NCI-H82 (cell line): Measurements from ENCODE around the gene TMPRSS11A.

Experiments
- DNase-seq: peaks from one replicate; lab custom pipeline; 2025; lab: John Stamatoyannopoulos, UW

Gene TMPRSS11A, protein sequence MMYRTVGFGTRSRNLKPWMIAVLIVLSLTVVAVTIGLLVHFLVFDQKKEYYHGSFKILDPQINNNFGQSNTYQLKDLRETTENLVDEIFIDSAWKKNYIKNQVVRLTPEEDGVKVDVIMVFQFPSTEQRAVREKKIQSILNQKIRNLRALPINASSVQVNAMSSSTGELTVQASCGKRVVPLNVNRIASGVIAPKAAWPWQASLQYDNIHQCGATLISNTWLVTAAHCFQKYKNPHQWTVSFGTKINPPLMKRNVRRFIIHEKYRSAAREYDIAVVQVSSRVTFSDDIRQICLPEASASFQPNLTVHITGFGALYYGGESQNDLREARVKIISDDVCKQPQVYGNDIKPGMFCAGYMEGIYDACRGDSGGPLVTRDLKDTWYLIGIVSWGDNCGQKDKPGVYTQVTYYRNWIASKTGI

DNA sequence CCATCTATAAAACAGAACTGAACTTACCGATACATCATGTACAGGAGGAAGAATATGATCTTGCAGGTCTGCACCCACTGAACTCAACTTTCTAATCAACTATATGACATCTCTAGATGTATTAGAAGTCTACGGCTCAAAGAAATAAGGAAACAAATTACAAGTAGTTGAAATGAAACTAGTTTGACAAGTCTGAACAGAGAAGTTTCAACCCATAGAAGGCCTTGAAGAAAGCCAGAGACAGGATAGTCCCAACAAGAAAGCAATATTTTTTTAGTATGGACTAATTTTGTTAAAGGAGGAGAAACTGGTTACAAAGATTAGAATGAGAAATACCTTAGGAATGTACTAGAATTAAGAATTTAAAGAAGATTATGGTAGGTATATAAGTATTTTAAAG, at the start of gene TMPRSS11A:
Gene TMPRSS11A (minus strand): TSS at position 138 of the 400 bp plus-strand sequence. CDS start 100 bp downstream, at position 38.
- no peak for DNase-seq

DNA sequence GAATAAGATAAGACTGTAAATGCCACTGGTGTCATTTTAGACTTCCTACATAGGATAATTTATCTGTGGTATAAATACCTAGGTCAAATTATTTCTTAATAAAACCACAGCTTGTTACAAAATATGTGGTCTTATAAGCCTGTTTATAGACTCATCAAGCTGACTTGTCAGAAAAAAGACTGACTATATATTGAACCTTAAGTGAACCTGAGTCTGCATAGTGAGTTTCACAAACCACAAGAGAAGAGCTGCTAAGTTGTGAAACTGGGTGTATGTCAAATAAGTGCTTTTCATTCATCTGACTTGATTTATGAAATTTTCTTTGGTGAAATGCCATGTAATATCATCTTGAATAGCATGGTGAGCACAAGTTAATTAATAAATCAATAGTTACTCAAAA, 48.4 kb upstream of the TMPRSS11A start:
- DNase-seq: no peak

DNA sequence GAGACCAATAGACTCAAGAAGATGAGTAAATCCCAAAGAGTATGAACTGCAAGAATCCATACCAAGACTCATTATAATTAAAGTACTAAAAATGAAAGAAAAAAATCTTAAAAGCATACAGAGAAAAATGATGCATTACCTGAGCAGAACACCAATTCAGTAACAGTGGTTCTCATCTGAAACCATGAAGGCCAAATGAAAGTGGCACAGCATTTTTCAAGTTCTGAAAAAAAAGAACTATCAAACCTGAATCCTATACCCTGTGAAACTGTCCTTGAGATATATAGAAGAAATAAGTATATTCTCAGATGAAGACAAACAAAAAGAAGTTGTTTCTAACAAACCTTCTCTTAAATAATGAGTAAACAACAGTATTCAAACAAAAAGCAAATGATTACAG, 39.6 kb upstream of the TMPRSS11A start:
- no peak for DNase-seq

DNA sequence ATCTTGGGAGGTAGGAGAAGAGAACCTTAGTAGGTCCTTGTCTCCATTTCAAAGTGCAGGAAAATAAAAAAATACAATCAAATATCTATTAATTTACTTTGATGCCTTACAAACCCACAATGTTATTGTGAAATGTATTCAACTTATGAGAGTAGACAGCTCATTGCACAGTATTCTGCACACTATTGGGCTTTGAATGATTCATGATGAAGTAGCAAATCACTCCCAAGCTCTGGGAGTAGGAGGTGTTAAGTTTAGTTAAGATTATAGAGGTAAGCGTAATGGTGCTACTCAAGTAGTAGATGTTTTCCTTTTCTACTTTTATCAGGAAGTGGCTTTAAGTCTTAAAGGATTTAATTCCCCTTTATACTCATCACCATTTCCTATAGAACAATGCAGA, 32.8 kb upstream of the TMPRSS11A start:
- no peak for DNase-seq

DNA sequence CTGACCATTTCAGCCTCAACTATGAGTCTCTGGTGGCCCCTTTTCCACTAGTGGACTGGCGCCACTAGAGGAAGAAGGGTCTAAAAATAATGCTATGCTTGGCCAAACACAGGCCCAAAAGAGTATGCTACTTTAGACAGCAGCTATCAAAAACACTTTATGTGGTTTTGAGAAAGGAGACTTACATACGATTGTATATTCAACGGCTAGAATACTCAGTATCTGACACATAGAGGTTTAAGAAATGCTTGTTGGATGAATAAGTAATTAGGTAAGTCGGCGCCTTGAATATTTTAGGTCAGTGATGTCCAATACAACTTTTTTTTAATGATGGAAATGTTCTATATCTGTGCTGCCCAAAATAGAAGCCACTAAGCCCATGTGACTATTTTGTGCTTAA, 25.7 kb upstream of the TMPRSS11A start:
- DNase-seq: no peak

DNA sequence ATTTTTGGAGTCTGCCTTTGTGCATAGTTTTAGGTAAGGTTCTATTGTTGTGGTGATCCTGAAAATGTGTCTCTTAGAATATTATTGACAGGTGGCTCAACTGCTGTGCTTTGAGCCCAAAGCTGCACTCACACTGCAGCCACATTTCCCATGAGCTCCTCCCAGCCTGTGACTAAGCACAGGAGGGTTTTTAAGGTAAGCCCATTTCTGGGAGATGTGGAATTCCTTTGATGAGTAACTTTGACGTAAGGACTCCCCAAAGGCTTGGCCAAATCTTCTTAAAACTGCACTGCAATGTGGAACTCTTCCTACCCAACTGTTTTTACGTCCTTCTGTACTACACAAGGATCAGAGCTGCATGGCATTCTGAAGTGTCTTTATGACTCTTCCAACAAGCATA, 20.0 kb upstream of the TMPRSS11A start:
- no peak for DNase-seq

DNA sequence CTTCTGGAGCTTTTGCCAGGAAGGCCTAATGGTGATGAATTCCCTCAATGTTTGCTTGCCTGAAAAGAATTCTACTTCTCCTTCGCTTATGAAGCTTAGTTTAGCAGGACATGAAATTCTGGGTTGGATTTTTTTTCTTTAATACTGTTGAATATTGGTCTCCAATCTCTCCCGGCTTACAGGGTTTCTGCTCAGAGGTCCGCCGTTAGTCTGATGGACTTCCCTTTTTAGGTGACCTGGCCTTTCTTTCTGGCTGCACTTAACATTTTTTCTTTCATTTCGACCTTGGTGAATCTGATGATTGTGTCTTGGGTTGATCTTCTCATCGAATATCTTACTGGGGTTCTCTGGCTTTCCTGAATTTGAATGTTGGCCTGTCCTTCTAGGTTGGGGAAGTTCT, 17.2 kb upstream of the TMPRSS11A start:
- DNase-seq: no peak

DNA sequence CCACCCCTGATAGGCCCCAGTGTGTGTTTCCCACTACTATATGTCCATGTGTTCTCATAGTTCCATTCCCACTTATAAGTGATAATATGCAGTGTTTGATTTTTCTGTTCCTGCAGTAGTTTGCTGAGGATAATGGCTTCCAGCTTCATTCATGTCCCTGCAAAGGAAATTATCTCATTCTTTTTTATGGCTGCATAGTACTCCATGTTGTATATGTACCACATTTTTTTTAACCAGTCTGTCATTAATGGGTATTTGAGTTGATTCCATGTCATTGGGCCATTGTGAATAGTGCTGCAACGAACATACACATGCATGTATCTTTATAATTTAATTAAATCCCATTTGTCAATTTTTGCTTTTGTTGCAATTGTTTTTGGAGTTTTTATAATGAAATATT, 10.3 kb upstream of the TMPRSS11A start:
- DNase-seq: no peak

DNA sequence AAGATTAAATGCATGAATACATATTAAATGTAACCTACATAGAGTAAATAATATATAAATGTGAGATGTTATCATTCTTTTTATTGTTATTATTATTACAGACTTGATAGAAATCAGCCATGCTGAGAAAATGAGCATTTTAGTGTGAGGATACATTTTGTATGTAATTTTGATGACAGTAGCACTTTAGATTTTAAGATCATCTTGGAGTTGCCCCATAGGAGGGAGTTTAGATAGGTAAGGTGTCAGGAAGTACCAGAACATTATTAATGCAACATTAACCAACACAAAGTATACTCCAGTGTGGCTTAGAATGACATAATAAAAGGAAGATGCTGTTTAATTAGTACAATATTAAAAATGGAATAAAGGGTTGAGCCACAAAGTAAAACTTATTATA, 8.4 kb downstream of the TMPRSS11A start:
- DNase-seq: no peak

DNA sequence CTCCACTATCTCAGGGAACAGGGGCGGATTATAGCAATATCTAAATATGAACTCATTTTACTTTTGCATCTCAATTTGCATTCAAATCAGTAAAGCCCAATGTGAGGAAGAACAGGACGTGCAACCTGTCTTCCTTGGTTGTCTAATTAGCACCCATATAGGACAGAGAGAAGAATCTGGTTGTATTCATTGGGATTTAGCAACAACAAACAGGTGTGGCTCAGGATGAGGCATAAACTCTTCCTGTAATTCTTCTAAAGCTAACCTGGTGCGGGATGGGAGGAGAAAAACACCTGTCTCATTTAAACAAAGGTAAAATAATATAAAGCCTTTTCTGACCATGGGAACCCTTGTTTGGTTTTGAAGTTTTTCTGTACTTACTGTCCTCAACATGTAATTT, 22.2 kb downstream of the TMPRSS11A start:
- DNase-seq: no peak

DNA sequence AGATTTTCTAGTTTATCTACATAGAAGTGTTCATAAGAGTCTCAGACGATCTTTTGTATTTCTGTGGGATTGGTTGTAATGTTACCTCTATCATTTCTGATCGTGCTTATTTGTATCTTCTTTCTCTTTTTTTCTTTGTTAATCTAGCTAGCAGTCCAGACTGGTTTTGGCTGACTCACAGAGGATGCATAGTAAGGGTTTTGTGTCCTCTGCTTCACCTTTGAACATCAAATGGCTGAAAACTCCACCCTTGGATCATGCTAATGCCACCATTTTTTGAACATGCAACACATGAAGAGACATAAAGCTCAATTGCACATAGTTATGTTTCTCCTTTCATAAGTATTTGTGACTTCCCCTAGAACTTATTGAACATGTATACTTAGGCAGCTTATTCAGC, 22.8 kb downstream of the TMPRSS11A start:
- no peak for DNase-seq

DNA sequence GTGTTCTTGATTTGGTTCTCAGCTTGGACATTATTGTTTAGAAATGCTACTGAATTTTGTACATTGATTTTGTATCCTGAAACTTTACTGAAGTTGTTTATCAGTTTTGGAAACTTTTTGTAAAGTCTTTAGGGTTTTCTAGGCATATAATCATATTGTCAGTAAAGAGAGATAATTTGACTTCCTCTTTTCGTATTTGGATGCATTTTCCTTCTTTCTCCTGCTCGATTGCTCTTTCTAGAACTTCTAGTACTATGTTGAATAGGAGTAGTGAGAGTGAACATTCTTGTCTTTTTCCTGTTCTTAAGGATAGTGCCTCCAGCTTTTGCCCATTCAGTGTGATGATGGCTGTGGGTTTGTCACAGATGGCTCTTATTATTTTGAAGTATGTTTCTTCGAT, 24.1 kb downstream of the TMPRSS11A start:
- no peak for DNase-seq

DNA sequence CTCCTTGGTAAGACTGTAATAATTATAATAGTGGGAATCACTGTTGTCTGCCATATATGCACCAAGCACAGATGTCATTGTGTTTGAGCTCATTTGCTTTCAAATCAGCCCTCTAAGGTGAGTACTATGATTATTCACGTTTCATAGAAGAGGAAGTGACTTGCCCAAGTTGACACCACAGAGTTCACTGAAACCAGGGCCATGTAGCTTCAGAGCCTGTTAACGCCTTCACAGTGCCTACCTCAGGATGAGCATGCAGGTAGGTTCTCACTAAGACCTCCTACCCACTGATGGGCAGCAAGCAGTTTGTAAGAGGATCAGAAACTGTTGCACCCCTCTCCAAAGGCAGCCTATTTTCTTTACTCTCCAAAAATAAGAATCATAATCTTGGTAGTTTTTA, 27.4 kb downstream of the TMPRSS11A start:
- no peak for DNase-seq

DNA sequence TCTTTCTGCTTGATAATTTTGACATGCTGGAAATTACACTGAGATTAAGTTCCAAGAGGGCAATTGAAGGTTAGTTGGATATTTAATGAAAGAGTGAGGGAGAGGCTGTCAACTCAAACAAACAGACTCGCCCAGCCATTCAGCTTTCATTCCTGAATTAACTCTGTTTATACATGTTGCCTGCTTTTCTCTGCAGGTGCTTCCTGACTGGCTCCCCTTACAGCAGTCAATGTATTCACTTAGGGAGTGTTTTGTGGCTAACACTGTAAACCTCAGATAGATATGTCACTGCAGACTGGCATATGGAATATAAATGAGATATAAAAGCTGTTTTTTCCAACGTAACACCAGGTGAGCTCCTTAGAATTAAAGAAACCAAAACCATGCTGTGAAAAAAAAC, 28.7 kb downstream of the TMPRSS11A start:
- DNase-seq: no peak

DNA sequence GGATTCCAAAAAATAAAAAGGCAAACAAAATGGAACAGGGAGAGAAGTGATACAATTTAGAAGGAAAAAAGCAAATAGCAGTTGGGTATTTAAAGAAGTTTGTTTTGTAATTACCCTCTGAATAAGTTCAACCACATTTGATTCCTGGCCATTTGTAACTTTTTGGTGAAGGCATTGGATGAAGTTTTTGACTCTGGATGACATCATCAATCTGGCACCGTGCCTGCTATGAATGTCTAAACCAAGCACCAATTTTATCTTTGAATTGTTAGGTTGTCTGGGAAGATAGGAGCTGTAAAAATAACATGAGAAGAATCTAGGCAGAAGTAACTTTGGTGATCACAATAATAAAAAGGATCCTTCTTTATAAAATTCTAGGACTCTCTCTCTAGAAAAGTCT, 29.5 kb downstream of the TMPRSS11A start:
- DNase-seq: no peak

DNA sequence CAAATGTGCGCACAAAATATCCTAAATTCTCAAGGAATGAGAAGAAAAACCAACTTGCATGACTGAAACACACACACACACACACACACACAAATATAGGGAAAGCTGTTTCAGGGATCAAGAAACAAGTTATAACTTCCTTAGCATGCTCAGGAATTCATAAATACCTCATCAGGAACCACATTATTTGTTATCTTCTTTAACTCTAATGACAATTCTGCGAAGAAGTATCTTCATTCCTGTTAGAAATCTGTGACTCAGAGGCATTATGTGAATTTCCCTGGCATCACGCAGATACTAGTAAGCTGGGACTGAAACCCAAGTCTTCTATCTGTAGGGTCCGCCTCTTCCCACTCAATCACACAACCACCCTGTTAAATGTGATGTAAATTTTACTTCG, 30.3 kb downstream of the TMPRSS11A start:
- DNase-seq: no peak

DNA sequence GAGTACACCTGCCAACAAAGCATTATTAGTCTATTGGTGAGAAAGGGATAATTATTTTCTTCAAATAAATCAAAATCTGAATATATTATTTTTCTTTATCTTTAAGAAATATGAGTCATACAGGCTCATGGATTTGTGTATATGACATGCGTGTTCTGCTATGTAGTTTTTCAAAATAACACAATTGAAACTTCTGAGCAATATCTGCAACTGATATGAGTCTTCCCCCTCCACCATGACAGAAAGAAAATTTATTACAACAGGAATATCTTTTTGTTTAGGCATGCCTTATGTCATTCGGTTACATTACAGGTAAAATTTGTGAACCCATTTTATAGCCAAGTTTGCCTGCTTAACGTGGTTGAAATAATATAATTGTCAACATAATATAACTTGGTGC, 32.0 kb downstream of the TMPRSS11A start:
- no peak for DNase-seq

DNA sequence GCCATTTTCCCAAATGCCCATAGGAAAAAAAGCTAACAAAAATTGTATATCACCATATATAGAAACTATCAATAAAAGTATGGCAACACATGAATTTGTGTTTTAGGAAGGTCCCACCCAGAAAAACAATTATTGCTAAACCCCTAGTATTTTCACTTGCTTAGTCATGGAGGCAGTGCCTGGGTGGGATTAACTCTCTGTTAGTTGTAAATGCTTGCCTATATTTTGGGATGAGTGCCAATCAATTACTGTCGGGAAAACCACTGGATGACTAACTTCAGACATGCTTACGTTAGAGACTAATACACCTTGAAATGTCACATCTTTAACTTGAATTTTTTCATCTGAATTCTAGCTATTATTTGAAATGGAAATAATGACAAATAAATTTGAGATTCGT, 33.9 kb downstream of the TMPRSS11A start:
- DNase-seq: no peak

DNA sequence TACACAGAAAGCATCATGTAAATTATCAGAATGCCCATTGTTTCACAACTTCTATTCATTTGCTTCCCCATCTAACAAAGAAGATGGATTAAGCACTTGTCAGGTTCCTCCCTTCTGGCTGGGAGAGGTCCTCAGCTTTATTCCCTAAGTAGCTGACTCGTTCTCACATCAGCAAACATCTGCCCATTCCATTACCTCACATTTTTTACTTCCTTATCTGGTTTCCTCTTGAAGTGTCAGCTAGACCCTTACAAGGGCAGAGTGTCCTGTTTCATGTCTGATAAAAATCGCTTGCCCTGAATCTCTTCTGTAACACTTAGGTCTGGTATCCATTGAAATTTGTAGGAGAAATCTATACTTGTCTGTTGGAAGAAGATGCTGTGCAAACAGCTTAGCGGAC, 34.7 kb downstream of the TMPRSS11A start:
- no peak for DNase-seq

DNA sequence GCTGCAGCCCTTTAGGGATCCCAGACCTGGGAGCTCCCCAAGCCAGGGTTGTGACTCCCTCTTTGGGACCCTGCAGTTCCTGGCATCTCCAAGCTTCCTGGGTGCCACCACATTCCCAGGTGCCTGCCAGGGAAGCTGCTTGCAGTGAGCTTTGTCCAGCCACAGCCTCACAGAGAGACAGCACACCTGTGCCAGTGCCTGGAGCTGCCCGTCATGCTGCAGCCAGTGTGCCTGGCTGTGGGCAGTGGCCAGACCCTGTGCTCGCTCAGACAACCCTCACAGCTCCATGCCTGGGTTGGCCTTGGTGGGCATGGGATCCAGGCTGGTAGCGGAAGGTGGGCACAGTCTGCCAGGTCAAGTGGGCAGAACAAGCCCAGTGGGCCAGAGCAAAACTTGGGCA, 36.0 kb downstream of the TMPRSS11A start:
- DNase-seq: no peak

DNA sequence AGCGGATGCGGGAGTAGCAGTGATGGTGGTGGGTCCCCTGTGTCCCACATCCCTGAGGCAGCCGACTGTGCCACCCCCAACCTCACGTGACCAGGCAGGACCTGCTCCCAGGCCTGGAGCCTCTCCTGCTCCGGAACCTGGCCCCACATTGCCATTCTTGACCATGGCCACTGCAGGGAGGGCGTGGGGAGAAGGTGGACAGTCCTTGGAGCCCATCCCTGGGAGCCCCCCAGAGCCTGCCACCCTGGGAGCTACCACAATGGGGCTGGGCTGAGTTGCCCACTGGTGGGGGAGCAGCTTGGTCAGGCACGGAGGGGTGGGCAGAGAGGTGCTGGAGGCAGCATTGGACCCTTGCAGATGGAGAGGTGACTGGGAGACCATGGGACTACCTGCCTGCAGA, 36.8 kb downstream of the TMPRSS11A start:
- no peak for DNase-seq

DNA sequence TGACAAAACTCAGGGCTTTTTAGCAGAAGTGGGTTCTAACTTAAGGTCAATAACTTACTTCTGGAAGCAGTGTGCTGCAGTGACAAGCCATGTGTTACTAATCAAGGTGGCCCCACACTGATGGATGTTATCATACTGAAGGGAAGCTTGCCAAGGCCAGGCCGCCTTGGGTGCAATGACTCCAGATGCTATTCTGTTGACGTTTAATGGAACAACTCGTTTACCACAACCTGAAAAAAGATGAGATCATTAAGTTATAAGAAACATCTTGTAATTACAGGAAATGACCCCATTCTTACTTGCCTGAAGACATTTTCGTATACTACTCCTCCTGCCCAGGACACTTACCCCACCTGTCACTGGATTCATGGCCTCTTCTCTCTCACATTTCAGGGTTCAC, 40.6 kb downstream of the TMPRSS11A start:
- DNase-seq: no peak

DNA sequence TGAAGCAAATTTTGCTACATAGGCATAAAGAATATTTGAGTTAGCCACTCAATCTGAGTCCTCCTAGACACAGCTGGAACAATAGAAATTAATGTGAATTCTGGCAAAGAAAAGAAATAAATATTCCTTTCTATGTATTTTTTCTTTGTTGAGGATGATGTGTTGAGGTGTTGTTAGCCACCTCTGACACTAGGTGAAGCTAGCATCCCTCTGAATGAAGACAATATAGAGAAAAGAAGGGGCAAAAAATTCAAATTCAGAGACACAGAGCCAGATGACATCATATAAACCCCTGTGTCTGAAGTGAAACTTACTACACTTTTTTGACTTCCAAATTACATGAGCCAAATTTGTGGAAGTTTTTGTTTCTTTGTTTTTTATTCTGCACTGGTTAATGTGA, 44.9 kb downstream of the TMPRSS11A start:
- peak; percentile 38 for DNase-seq

DNA sequence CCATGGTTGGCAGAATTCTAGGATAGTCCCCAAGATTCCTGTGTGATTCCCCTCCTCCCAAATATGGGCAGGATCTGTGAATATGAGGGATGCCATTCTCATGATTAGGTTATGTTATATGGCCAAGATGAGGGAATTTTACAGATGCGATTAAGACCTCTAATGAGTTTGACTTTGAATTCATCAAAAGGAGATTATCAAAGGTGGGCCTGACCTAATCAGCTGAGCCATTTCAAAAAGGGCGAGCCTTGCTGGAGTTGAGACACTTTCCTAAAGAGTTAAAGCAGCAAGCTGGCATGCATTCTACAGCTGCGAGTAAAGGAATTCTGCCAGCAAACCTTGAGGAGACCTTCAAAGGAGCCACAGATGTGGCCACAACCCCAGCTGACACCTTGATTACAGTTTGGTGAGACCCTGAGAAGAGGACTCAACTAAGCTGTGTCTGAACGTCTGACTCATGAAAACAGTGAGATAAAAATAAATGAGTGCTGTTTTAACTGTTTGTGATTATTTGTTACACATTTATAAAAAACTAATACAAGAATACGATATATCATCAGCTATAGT, 47.8 kb downstream of the TMPRSS11A start:
- no peak for DNase-seq
